Cerebellar nuclear complex (tissue), 1 donor: Measurements from ENCODE around the gene VCAN.

Source experiments
- DNase-seq, 2 experiments: peaks; one replicate each; lab custom pipeline; 2025; lab: John Stamatoyannopoulos, UW

Gene VCAN

GRCh38 chr5:83531661-83532060 is 60.1 kb downstream of the VCAN start:
- DNase-seq, result no peak

- DNase-seq, result no peak
Observed at GRCh38 chr5:83538786-83539462, 67.4 kb downstream of the VCAN start.

GRCh38 chr5:83539463-83539790 is 67.9 kb downstream of the VCAN start:
- no peak for DNase-seq

- DNase-seq, result no peak
Observed at GRCh38 chr5:83540105-83540504, 68.6 kb downstream of the VCAN start.

GRCh38 chr5:83540783-83541182 is 69.2 kb downstream of the VCAN start:
- no peak for DNase-seq

- DNase-seq, result no peak
Observed at GRCh38 chr5:83542839-83543238, 71.3 kb downstream of the VCAN start.

GRCh38 chr5:83543898-83544297 is 72.4 kb downstream of the VCAN start:
- DNase-seq, result no peak

- DNase-seq, result no peak
Observed at GRCh38 chr5:83547161-83547560, 75.6 kb downstream of the VCAN start.

GRCh38 chr5:83547889-83548288 is 76.3 kb downstream of the VCAN start:
- DNase-seq, result no peak

- DNase-seq, result no peak
Observed at GRCh38 chr5:83548581-83548980, 77.0 kb downstream of the VCAN start.

- DNase-seq, result no peak
Observed at GRCh38 chr5:83549076-83549475, 77.5 kb downstream of the VCAN start.

- no peak for DNase-seq
Observed at GRCh38 chr5:83549674-83550073, 78.1 kb downstream of the VCAN start.

GRCh38 chr5:83551821-83552220 is 80.3 kb downstream of the VCAN start:
- DNase-seq, result no peak

- DNase-seq, result no peak
Observed at GRCh38 chr5:83552275-83552674, 80.7 kb downstream of the VCAN start.

GRCh38 chr5:83553000-83553486 is 81.5 kb downstream of the VCAN start:
- DNase-seq, result no peak

GRCh38 chr5:83554133-83554532 is 82.6 kb downstream of the VCAN start:
- no peak for DNase-seq

GRCh38 chr5:83554686-83555085 is 83.1 kb downstream of the VCAN start:
- DNase-seq, result no peak

GRCh38 chr5:83555263-83555662 is 83.7 kb downstream of the VCAN start:
- no peak for DNase-seq

- no peak for DNase-seq
Observed at GRCh38 chr5:83556190-83556589, 84.6 kb downstream of the VCAN start.

- no peak for DNase-seq
Observed at GRCh38 chr5:83559118-83559785, 87.7 kb downstream of the VCAN start.

- DNase-seq, result no peak
Observed at GRCh38 chr5:83562071-83562606, 90.6 kb downstream of the VCAN start.

GRCh38 chr5:83562791-83563557 is 91.4 kb downstream of the VCAN start:
- no peak for DNase-seq

GRCh38 chr5:83563631-83564030 is 92.1 kb downstream of the VCAN start:
- DNase-seq, result no peak
